GM20000 (cell line): ENCODE results near the gene MYO16.

ENCODE experiments used
- DNase-seq: peaks from one replicate; pipeline ENCODE4 v3.0.0; 2012; ENCODE audit warnings: low spot score
- TF ChIP-seq, protein P1 (sequence below): IDR thresholded peaks from 2 replicates; pipeline ENCODE4 v1.5.1; 2012; ENCODE audit warnings: mild to moderate bottlenecking, control low read depth; ENCODE audit errors: extremely low read depth, missing control alignments

Gene MYO16

GRCh38 chr13:109152311-109152820, 523.0 kb downstream of the MYO16 start:
- TF ChIP-seq, protein P1, sequence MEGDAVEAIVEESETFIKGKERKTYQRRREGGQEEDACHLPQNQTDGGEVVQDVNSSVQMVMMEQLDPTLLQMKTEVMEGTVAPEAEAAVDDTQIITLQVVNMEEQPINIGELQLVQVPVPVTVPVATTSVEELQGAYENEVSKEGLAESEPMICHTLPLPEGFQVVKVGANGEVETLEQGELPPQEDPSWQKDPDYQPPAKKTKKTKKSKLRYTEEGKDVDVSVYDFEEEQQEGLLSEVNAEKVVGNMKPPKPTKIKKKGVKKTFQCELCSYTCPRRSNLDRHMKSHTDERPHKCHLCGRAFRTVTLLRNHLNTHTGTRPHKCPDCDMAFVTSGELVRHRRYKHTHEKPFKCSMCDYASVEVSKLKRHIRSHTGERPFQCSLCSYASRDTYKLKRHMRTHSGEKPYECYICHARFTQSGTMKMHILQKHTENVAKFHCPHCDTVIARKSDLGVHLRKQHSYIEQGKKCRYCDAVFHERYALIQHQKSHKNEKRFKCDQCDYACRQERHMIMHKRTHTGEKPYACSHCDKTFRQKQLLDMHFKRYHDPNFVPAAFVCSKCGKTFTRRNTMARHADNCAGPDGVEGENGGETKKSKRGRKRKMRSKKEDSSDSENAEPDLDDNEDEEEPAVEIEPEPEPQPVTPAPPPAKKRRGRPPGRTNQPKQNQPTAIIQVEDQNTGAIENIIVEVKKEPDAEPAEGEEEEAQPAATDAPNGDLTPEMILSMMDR: no peak
- DNase-seq: no peak

DNA sequence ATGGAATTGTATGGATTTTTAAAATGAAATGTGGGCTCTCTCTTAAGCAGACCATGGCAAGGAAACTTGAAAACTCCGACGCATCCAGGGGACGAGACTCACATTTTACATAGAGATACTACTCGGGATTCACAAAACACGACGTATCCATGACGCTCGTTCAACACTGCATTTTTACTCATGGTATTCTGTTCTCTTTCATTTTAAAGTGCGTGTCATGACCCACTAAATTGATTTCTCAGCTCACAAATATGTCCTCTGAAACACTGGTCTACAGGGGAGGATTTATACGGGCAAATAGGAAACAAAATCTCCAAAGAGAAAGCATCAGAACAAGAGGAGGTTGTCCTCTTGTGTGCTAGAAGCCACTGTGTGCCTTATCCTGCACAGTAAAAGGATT, 523.5 kb downstream of the MYO16 start:
- no peak for DNase-seq
- TF ChIP-seq, protein P1: no peak

DNA sequence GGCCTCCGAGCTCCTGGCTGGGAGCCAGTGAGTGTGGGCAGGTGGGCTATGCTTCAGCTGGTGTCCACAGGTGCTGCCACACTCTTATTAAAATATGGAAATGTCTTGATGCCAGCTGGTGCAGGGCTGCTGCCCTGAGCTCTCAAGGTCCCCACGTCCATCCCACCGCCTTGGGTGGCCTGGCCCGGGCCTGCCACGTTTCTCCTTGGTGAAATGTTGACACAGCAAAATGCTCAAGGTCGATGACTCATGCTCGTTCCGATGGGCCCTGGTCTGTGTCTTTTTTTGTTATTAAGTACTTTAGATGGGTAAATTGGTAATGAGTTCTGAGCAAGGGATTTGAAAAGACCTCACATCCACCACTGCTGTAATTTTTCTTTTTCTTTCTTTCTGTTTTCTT, 524.7 kb downstream of the MYO16 start:
- DNase-seq: no peak
- TF ChIP-seq, protein P1: no peak

- TF ChIP-seq, protein P1: no peak
- DNase-seq: no peak
Observed at GRCh38 chr13:109154546-109154945, 525.1 kb downstream of the MYO16 start.

DNA sequence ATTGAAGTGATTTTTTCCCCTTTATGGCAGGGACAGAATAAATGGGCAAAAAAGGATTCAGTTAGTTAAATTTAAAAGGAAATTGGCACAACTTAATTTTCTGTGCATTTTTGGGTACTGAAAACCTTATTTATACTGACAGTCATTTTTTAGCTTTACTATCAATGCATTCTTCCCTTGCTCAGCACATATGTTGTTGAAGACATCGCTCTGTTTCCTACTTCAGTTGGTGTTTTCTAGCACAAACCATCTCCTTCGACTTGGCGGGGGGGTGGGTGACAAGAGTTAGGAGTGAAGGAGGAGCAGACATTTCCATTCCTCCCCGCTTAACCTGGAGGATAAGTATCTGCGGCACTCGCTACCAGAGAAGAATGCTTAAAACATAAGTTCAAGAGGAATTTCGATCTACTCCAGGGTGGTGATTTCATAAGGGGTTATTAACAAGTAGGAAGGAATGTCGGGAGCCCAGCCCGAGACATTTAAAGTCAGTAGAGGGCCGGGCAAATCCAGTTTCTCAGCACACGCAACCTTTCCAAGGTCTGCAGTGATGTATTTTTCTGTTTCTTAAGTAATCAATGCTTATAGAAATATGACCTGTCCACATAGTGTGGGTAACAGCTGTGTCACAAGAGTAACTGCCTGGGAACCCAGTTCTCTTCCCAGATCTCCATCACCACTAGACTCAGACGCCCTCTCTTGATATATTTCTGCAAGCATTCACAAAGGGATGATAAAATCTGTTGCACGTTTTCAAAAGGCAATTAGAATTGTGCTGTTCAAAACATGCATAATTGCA, 525.8 kb downstream of the MYO16 start:
- DNase-seq: no peak
- TF ChIP-seq, protein P1: no peak

DNA sequence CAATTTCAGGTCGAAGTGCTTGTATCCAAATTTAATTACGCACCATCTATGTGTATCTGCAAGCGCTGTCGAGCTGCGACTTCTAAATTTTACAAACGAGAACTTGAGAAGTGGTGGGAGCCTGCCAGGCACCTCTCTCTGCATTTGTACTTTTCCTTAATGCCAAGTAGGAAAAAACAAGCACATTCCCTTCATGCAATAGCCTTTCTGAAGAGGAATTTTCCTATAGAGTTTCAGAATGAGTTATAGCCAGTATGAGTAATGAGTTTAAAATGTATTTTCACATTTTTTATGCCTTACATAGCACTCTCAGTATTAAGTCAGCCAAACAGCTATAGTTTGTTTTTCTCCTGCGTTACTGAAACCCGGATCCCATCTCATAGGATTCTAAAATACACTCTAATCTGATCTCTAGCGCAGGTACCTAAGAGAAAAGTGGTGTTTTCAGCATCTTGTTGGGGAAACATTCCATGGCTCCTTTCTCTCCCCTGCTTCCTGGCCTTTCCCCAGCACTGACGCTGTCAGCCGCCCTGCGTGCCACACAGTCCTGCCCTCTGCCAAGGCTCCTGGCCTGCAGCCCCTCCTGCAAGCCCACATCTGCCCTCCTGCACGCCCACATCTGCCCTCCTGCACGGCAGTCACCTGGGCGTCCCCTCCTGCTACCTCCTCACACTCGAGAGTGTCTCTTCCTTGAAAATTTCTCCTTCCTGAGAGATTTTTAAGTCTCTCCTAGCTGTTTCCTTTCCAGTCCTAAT, 526.9 kb downstream of the MYO16 start:
- TF ChIP-seq, protein P1: no peak
- DNase-seq: no peak

GRCh38 chr13:109157275-109157674, 527.9 kb downstream of the MYO16 start:
- TF ChIP-seq, protein P1: no peak
- no peak for DNase-seq
